Heart right ventricle (tissue), 16 donors: ENCODE results near the gene SPG11. TPM values are rescaled to one million over a fixed set of nuclear protein-coding genes. Genes with fewer than 3 reads are reported as not detected.

ENCODE experiments used
- ATAC-seq, 8 donors: fragments of 200-7000 bp; cut with Tn5 transposase; one replicate each; pipeline ENCODE4 v1.9.1; 2020; ENCODE audit warnings: mild to moderate bottlenecking in 8 of 8, moderate library complexity in 8 of 8, moderate number of reproducible peaks in 1 of 8
- DNase-seq, 2 donors: peaks; one replicate each; pipeline ENCODE4 v3.0.0-alpha.2; 2020
- H3K27ac ChIP-seq, 10 donors: fragments of 200-600 bp; sonication (generic) in 2 of 10; one replicate each; pipeline versions ENCODE4 v1.5.0 to v1.8.0; 2020 to 2022; ENCODE audit warnings: mild to moderate bottlenecking in 3 of 10
- H3K27me3 ChIP-seq, 7 donors: fragments of 200-600 bp; one replicate each; pipeline ENCODE4 v1.8.0; 2021 to 2022; ENCODE audit warnings: mild to moderate bottlenecking in 2 of 7
- H3K36me3 ChIP-seq, 9 donors: fragments of 200-600 bp; sonication (generic) in 1 of 9; one replicate each; pipeline versions ENCODE4 v1.5.0 to v1.8.0; 2020 to 2022; ENCODE audit warnings: mild to moderate bottlenecking in 2 of 9
- H3K4me1 ChIP-seq, 9 donors: fragments of 200-600 bp; sonication (generic) in 1 of 9; one replicate each; pipeline versions ENCODE4 v1.5.0 to v1.8.0; 2020 to 2022; ENCODE audit warnings: mild to moderate bottlenecking in 4 of 9
- H3K4me3 ChIP-seq, 10 donors: fragments of 200-600 bp; sonication (generic) in 2 of 10; one replicate each; pipeline versions ENCODE4 v1.5.0 to v1.8.0; 2020 to 2022; ENCODE audit warnings: mild to moderate bottlenecking in 7 of 10, moderate library complexity in 2 of 10
- H3K9me3 ChIP-seq, 11 donors: fragments of 200-600 bp in 10 of 11; sonication (generic) in 2 of 11; one replicate each; pipeline versions ENCODE4 v1.5.0 to v1.8.0; 2013 to 2022; ENCODE audit warnings: mild to moderate bottlenecking in 2 of 11, control low read depth in 1 of 11, moderate library complexity in 1 of 11
- WGBS, 2 donors: extraction: QIAGEN DNeasy Blood & Tissue Kit; methylation state at CpG; one replicate each; pipeline ENCODE4 v1.1.7; 2013; ENCODE audit warnings: inconsistent platforms in 1 of 2; 5-methylcytosine and 5-hydroxymethylcytosine counted together
- intact Hi-C, 10 donors: fragments of 100-400 bp; cut with DNase I; formaldehyde crosslinking; loops; one replicate each; pipeline versions ENCODE4 v1.11.1 to v1.14.2; 2022
- polyA plus RNA-seq, 2 donors: library from polyadenylated mRNA; stranded (reverse); fragments of 200-250 nt; gene quantifications; one replicate each; pipeline ENCODE4 v1.2.3, GENCODE V29; 2013
- total RNA-seq, 10 donors: library from RNA; stranded (reverse); fragmentation: NEBNext Ultra II Directional in 3 of 10; extraction: Animal tissue kit (Norgen Biotek cat#: 25700) in 3 of 10; gene quantifications; one replicate each; pipeline versions ENCODE4 v1.2.1 to v1.2.4, GENCODE V29; 2021 to 2023
- TF ChIP-seq, protein P1 (sequence below), 9 donors: fragments of 200-600 bp; sonication (generic) in 2 of 9; IDR thresholded peaks; one replicate each; pipeline versions ENCODE4 v1.5.0 to v1.8.0; 2021 to 2022; ENCODE audit warnings: antibody characterized with exemption in 9 of 9, mild to moderate bottlenecking in 5 of 9, moderate library complexity in 1 of 9
- donor health status: Arrhythmogenic right ventricular cardiomyopathy.
- donor health status: ischemic (EF 13 %, LVEDD 7.1; RV severe dilation, severe dysfunction).
- donor health status: healthy with polysubstance abuse.
- donor health status: DM: no; HTN: yes; CAD: no.
- donor health status: DM: no; HTN: no; CAD: no.
- donor health status: ischemic (EF 25% LVEDD 6.9; RV normal size, moderate dysfunction).
- donor health status: ischemic (EF 25% LVEDD 5.7; RV mildly dilated, moderate dysfunction).
- donor health status: healthy.
- donor health status: DM: yes; HTN: yes; CAD: no.
- donor health status: Ischemic cardiomyopathy.
- donor health status: ischemic (EF 35%, LVEDD 5.7; RV mildly dilated, moderate dysfunction).
- donor health status: nonischemic (EF 11% LVEDD 7.7; RV severe dilation, severe dysfunction).
- donor health status: DM: yes; HTN: yes; CAD: no.
- donor health status: PGD.
- donor health status: ischemic (EF 29% LVEDD 5.4; RV normal size, mild dysfunction).
- donor health status: nonischemic (EF 23%, LVEDD 6.1; RV moderate dilation, normal function).

SPG11 gene
- total and polyA plus RNA-seq, 12 donors = 17.4 to 63.4 (median 50.4) TPM

DNA sequence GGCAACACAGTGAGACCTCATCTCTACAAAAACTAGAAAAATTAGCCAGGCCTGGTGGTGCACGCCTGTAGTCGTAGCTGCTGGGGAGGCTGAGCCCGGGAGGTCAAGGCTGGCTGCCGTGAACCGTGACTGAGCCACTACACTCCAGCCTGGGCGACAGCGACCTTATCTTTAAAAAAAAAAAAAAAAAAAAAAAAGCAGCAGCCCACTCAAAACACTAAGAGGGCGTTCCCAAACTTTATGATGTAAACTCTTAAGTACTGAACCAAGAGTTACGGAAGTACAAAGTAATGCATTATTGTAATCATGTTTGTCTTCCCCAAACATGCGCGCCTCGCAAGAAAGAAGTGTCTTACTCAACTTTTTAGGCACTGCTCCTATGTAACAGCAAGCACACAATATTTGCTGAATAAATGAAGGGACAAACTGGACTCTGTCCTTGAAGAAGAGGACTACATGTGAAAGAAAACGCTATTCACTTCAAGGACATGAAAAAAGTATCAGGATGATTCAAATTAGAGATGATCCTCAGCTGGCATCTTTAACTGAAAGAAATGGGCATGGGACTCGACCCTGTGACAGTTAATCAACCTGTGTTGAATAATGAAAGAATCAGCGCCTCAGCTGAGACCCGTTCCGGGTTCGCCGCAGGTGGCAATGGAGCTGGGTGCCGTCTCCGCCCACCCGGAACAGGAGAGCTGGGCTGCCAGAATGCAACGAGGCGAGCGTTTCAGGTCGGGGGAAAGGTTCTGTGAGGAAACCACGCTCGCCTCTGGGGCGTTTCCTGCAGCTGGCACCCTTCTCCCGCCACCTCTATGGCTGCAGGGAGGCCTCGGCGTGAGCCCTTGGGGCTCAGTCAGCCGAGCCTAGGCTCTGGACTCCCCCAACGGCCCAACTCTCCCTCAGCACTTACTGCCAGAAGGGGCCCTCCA lies 718 bp downstream of the SPG11 start:
- ATAC-seq (peak; percentile 66 to 82 (median 74)), DNase-seq (peak; percentile 62 to 65)
- H3K27ac ChIP-seq = peak overlapping the region; percentile 76 to 100 (median 97)
- no peaks in the 10 kb centered on the region for H3K27me3 ChIP-seq
- TF ChIP-seq, protein P1, sequence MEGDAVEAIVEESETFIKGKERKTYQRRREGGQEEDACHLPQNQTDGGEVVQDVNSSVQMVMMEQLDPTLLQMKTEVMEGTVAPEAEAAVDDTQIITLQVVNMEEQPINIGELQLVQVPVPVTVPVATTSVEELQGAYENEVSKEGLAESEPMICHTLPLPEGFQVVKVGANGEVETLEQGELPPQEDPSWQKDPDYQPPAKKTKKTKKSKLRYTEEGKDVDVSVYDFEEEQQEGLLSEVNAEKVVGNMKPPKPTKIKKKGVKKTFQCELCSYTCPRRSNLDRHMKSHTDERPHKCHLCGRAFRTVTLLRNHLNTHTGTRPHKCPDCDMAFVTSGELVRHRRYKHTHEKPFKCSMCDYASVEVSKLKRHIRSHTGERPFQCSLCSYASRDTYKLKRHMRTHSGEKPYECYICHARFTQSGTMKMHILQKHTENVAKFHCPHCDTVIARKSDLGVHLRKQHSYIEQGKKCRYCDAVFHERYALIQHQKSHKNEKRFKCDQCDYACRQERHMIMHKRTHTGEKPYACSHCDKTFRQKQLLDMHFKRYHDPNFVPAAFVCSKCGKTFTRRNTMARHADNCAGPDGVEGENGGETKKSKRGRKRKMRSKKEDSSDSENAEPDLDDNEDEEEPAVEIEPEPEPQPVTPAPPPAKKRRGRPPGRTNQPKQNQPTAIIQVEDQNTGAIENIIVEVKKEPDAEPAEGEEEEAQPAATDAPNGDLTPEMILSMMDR (IDR thresholded peaks at IDR 0.05) = no peak
- H3K9me3 ChIP-seq = no peaks in the 10 kb centered on the region
- WGBS, 2 donors = 10 to 11% methylated on average over 34 of the region's 34 CpGs
- peaks cover 0 to 30% (median 23%) of the 10 kb centered on the region in 9 donors for H3K36me3 ChIP-seq
- H3K4me3 ChIP-seq = peak overlapping the region; percentile 80 to 100 (median 88)
- peaks cover 0 to 48% (median 26%) of the 10 kb centered on the region in 9 donors for H3K4me1 ChIP-seq
- intact Hi-C loops = loop anchor here in 8 of 10 donors (1.0 to 5.0 kb wide), 9 partner anchors 48 to 76 kb away; partner anchors contain the start of genes TRIM69 (in 4 of the 8), B2M (in 2 of the 8) and PATL2 (in 2 of the 8)

DNA sequence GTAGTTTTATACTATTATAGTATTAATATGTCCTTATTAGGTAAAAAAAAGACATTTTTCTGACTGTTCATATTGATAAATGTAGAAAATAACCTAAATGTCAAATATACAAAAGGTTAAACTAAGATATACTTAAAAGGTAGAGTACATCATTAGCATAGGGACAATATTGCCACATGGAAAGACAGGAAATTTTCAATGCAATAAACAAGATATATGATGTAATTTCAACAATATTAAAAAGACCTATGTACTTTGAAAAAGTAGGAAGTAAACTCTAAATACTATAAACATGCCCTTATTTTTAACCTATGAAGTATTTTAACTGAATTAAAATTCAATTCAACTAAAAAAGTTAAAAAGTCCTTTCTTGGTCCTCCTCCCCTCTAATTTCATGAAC lies 1.9 kb downstream of the SPG11 start:
- H3K4me3 ChIP-seq = peak overlapping the region in 3 of 10 donors; percentile 80 to 100 (median 98)
- peaks cover 0 to 42% (median 23%) of the 10 kb centered on the region in 9 donors for H3K36me3 ChIP-seq
- ATAC-seq = no peak
- intact Hi-C loops = loop anchor here in 2 of 10 donors (5.0 kb wide), 1 partner anchor 76 kb away; the partner anchor contains the start of gene TRIM69 (in 2 of the 2)
- H3K27ac ChIP-seq = peak overlapping the region in 2 of 10 donors; percentile 99
- H3K9me3 ChIP-seq = no peaks in the 10 kb centered on the region
- H3K27me3 ChIP-seq = no peaks in the 10 kb centered on the region
- no peak for DNase-seq
- TF ChIP-seq, protein P1 (IDR thresholded peaks at IDR 0.05) = no peak
- H3K4me1 ChIP-seq = peaks cover 0 to 48% (median 28%) of the 10 kb centered on the region in 9 donors

- intact Hi-C loops = loop anchor here in 1 of 10 donors (2.0 to 5.0 kb wide), 2 partner anchors 72 to 120 kb away; no protein-coding TSS in a partner anchor
- Histone ChIP-seq H3K4me1 (peaks cover 3 to 41% (median 27%) of the 10 kb centered on the region in 9 donors), H3K4me3 (no peak overlapping the region), H3K36me3 (peaks cover 0 to 67% (median 36%) of the 10 kb centered on the region in 9 donors), H3K27me3 (no peaks in the 10 kb centered on the region), H3K27ac (no peak overlapping the region), H3K9me3 (no peaks in the 10 kb centered on the region)
- WGBS, 2 donors = 93 to 97% methylated on average over 3 of the region's 3 CpGs
- DNase-seq = no peak
- TF ChIP-seq, protein P1 (IDR thresholded peaks at IDR 0.05) = no peak
- no peak for ATAC-seq
Measured at GRCh38 chr15:44659056-44659455, 4.4 kb downstream of the SPG11 start.

DNA sequence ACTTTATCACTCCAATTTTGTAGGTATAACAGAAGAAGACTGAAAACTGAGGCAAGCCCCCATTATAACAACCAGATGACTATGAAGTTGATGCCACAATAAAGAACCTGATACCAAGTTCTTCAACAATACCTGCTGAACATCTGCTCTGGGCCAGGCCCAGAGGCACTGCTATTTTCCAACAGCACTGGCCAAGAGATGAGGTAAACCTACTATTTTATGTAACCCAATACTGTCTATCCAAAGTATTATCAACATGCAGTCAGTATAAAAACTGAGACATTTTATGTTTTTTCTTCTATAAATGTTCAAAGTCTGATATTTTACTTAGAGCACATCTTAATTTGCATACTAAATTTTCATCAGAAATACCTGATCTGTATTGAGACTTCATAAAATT lies 6.1 kb downstream of the SPG11 start:
- Histone ChIP-seq H3K4me3 (no peak overlapping the region), H3K27me3 (no peaks in the 10 kb centered on the region), H3K9me3 (no peaks in the 10 kb centered on the region), H3K36me3 (peaks cover 0 to 84% (median 43%) of the 10 kb centered on the region in 9 donors), H3K27ac (peak overlapping the region in 7 of 10 donors; percentile 4 to 59 (median 45)), H3K4me1 (peaks cover 3 to 35% (median 20%) of the 10 kb centered on the region in 9 donors)
- ATAC-seq = peak in 6 of 8 donors; percentile 28 to 86 (median 68)
- TF ChIP-seq, protein P1 (IDR thresholded peaks at IDR 0.05) = no peak
- intact Hi-C loops = loop anchor here in 1 of 10 donors (5.0 kb wide), 1 partner anchor 70 kb away; no protein-coding TSS in a partner anchor
- no peak for DNase-seq
